Measurements from ENCODE around the gene HOXD10.

HOXD10 gene

DNA sequence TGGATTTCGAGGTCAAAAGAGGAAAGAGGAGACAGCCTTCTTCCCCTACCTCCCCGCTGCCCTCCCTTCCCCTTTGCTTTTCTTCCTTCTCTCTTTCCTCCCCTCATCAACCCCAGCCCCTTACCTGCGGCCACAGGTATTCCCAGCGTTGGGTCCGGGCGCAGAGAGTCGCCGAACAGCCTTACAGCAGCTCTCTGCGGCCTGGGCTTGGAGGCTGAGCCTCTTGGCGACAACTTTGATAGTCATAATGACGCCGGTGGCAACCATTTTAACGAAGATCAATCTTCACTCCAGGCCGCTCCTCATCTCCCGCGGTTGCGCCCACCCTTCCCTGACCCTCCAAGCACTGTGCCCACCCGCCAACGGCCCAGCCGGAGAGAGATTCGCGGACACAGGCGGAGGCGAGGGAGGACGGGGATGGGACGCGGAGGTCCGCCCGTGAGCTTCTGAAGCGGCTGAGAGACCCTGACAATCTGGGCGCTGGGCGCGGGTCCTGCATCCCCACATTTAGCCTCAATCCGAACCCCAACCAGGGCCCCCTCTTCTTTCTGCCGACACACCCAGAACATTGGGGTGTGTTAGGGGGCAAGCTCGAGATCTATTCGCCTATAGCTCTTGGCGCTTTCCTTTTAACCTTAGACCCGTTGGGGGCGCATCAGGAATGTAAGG, 31.3 kb upstream of the HOXD10 start:
- peaks cover 99% of the 10 kb centered on the region for H3K27me3 ChIP-seq (ENCODE audit: control insufficient read depth, insufficient read depth, low read length)
- H3K9ac ChIP-seq (ENCODE audit: low read depth, low read length) = no peak overlapping the region
- H3K4me1 ChIP-seq (ENCODE audit: control insufficient read depth, insufficient read depth, low read length) = peaks cover 14% of the 10 kb centered on the region
- peaks cover 7% of the 10 kb centered on the region for H3K9me3 ChIP-seq (replicated peaks; ENCODE audit: low read length)
- no peaks in the 10 kb centered on the region for H3K36me3 ChIP-seq (ENCODE audit: insufficient read depth, low read length)
- no peak overlapping the region for H3K4me3 ChIP-seq (ENCODE audit: low read length)
- H3K4me2 ChIP-seq (ENCODE audit: low read length) = peak overlapping the region; percentile 68

DNA sequence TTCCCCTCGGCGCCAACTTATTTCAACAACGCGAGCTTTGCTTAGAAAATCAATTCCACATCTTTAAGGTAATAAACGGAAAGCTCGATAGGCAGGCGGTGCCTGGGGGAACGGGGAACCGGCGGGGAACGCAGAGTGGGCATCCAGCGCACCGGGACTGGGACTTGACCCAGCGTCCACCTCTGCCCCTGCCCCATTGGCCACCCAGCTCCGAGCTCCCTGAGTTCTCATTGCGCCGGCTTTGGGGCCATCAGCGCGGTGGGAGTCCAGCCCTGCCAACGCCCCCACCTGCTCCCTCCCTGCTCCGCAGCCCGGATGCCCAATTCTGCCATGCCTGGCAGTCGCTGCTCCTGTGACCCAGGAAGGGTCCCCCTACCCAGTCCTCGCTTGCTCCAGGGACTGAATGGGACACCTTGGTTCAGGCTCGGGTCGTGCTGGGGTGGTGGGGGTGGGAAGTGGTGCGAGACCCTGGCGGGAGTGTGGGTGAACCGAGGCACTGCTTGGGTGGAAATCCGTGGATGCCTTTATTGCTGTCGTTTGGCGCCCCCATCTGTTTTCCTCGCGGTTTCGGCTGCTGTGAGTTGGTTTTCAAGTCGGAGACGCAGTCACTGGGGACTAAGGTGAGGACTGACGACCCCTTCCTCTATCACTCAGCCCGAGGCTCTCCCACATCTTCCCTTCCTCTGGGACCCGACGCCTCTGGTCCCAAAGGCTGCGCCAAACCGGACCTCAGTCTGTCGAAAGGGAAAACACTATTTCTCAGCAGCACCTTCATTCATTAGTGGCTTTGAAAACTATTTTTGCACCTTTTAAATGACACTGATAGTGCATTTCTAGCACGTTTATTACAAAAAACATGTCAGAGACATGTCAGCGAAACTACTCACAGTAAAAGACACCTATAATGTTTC, 30.5 kb upstream of the HOXD10 start:
- peaks cover 8% of the 10 kb centered on the region for H3K4me1 ChIP-seq (ENCODE audit: control insufficient read depth, insufficient read depth, low read length)
- peaks cover 99% of the 10 kb centered on the region for H3K27me3 ChIP-seq (ENCODE audit: control insufficient read depth, insufficient read depth, low read length)
- H3K36me3 ChIP-seq (ENCODE audit: insufficient read depth, low read length) = no peaks in the 10 kb centered on the region
- H3K4me2 ChIP-seq (ENCODE audit: low read length) = peak overlapping the region; percentile 68
- H3K9me3 ChIP-seq (replicated peaks; ENCODE audit: low read length) = peaks cover 3% of the 10 kb centered on the region
- no peak overlapping the region for H3K9ac ChIP-seq (ENCODE audit: low read depth, low read length)
- H3K4me3 ChIP-seq (ENCODE audit: low read length) = peak overlapping the region; percentile 9

DNA sequence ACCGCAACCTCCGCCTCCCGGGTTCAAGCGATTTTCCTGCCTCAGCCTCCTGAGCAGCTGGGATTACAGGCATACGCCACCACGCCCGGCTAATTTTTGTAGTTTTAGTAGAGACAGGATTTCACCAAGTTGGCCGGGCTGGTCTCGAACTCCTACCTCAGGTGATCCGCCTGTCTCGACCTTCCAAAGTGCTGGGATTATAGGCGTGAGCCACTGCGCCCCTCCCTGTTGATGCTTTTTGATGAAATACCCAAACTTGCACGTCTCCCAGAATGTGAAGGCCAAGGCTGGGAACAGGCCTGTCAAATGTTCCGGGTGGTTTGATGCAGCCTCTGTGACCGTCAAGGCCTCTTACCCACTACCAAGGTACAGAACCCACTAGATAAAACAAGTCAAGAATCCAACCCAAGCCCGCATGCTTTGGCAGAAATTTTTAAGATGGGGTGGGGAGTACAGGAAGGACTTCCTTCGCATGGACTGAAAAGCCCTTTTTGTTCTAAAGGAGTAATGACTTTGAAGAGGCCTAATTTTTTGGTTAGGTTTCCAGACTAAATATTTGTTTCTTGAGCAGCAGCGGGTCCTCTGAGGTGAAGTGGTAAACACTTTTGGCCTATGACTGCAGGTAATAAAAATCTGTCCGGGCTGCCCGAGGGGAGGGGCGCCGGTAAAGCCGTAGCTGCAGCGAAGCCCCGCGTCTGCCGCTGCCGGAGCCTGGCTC, 29.1 kb upstream of the HOXD10 start:
- H3K4me1 ChIP-seq (ENCODE audit: control insufficient read depth, insufficient read depth, low read length) = peaks cover 8% of the 10 kb centered on the region
- no peaks in the 10 kb centered on the region for H3K9me3 ChIP-seq (replicated peaks; ENCODE audit: low read length)

DNA sequence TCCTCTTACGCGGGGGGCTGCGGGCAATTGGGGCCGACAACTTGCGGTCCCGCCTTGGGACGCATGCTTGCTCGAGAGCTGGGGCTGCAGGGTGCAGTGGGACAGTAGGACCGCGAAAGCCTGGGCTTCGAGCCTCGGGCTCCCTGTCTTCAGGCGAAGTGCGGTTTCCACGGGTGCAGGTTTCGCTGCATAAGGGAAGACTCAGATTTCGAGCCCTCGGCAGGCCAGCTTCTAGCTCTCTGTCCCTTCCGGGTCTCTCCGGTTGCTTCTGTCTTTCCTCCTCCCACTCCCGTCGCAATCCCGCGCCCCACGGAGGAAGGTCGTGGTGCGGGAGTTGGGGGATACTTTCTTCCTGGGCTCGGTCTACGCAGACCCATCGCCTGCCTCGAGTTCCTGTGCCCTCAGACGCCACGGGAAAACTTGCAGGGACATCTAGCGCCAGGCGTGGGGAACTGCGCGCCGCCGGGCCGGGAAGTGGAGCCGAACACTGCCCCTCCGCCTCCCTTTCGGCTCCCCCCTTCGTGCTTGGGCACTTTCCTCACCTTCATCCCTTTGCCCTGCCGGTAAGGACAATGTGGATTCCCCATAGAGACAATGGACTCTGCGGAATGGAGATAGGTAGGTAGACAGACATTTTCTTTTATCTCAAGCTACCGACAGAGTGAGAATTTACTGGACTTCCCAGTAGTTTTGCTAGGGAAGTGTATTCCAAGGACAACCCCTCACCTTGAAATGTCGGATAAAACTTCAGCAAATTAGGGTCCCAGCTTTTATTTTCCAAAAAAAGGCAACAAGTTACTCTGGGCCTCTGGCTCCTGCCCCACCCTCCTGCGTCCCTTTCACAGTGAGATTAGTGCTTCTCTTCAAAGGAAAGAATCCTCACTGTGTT, 28.3 kb upstream of the HOXD10 start:
- no peaks in the 10 kb centered on the region for H3K36me3 ChIP-seq (ENCODE audit: insufficient read depth, low read length)
- no peak overlapping the region for H3K9ac ChIP-seq (ENCODE audit: low read depth, low read length)
- peak overlapping the region; percentile 57 for H3K4me3 ChIP-seq (ENCODE audit: low read length)
- H3K9me3 ChIP-seq (replicated peaks; ENCODE audit: low read length) = no peaks in the 10 kb centered on the region
- peaks cover 11% of the 10 kb centered on the region for H3K4me1 ChIP-seq (ENCODE audit: control insufficient read depth, insufficient read depth, low read length)
- H3K27me3 ChIP-seq (ENCODE audit: control insufficient read depth, insufficient read depth, low read length) = peaks cover 92% of the 10 kb centered on the region
- H3K4me2 ChIP-seq (ENCODE audit: low read length) = peak overlapping the region; percentile 77

More for the DNA sequence above, 29.1 kb upstream of the HOXD10 start:
- Histone ChIP-seq H3K4me3 (ENCODE audit: low read length) (no peak overlapping the region), H3K4me2 (ENCODE audit: low read length) (no peak overlapping the region), H3K27me3 (ENCODE audit: control insufficient read depth, insufficient read depth, low read length) (peaks cover 96% of the 10 kb centered on the region), H3K36me3 (ENCODE audit: insufficient read depth, low read length) (no peaks in the 10 kb centered on the region), H3K9ac (ENCODE audit: low read depth, low read length) (no peak overlapping the region)

DNA sequence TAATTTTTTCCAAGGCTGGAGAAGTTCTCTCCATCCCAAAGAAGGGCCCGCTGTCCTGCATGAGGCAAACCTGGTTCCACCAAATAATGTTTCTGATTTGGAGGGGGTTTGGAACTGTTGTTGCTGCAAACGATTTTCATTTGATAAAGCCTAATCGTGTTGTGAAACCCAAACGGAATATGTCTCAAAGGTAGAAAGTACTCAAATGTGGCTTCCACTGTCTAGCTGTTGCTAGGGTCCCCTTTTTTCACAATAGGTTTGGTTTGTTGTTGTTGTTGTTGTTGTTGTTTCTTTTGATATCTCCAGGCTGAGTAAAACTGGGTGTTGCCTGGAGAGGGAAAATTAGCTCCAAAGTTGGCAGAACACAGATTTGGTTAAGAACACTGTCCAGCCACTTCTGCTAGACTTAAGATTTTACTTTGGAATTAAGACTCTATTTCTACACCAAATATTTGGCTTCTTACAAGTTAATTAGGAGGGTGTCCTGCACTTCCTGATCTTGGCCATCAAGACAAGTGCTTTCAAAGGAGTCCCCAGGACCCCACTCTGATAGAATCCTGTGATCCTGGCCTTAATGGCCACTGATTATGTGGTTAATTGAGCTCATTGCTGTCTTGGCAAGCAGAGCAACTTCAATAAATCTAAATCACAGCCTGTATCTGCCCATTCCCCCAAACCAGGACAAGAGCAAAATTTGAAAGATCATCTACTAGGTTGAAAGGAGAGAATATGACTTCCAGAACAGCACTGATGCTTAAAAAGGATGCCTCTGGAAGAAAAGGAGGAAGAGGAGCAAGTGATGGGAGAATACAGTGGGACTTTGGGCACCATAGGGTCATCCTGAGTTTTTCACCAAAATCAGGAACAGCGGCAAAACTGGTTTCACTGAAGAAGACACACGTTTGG, 27.4 kb upstream of the HOXD10 start:
- Histone ChIP-seq H3K9me3 (replicated peaks; ENCODE audit: low read length) (no peaks in the 10 kb centered on the region), H3K4me2 (ENCODE audit: low read length) (no peak overlapping the region), H3K36me3 (ENCODE audit: insufficient read depth, low read length) (no peaks in the 10 kb centered on the region), H3K4me3 (ENCODE audit: low read length) (no peak overlapping the region), H3K27me3 (ENCODE audit: control insufficient read depth, insufficient read depth, low read length) (peaks cover 92% of the 10 kb centered on the region), H3K9ac (ENCODE audit: low read depth, low read length) (no peak overlapping the region), H3K4me1 (ENCODE audit: control insufficient read depth, insufficient read depth, low read length) (peaks cover 13% of the 10 kb centered on the region)

DNA sequence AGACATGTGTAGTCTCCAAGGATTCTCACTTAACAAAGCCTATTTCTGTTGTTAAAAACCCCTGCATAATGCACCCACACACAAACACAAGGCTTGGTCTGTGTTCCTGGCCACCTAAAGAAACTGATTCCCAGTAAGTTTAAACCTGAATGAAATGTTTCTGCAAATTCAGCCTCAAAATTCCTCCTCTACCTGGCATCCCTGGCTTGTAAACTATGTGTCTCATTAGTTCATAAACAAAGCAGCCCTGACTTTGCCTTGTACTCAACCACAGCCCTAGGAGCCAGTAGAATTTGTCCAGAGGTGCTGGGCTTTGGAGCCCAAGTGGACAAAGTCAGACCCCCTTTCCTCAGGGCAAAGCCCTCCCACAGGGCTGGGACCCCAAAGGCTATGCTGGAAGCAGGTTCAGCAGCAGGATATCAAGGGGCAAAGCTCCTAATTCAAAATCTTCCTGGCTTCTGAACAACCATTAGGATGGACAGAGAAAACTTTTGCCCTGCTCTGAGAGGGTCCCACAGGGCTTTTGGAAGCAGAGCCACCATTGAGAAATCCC, 26.7 kb upstream of the HOXD10 start:
- no peaks in the 10 kb centered on the region for H3K36me3 ChIP-seq (ENCODE audit: insufficient read depth, low read length)
- no peaks in the 10 kb centered on the region for H3K9me3 ChIP-seq (replicated peaks; ENCODE audit: low read length)
- no peak overlapping the region for H3K9ac ChIP-seq (ENCODE audit: low read depth, low read length)

DNA sequence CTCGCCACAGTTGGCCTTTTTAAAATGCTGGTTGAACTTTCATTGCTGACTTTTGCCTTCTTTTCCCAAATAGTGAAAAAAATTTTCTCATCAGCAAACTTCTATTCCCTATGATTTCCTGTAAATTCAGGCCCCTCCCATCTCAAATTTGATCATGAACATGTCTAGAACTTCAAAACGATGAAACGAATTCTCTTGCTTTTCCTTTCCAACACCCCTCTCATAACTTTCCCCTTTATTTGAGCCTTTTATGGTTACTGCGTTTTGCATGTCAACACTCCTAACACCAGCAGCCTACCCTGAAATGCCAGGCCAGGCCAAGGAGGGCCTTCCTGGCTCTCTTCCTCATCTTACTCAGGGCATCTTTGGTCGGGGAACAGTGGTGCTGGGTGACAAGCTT, 25.7 kb upstream of the HOXD10 start:
- Histone ChIP-seq H3K9me3 (replicated peaks; ENCODE audit: low read length) (no peaks in the 10 kb centered on the region), H3K4me3 (ENCODE audit: low read length) (no peak overlapping the region), H3K36me3 (ENCODE audit: insufficient read depth, low read length) (no peaks in the 10 kb centered on the region), H3K27me3 (ENCODE audit: control insufficient read depth, insufficient read depth, low read length) (peaks cover 92% of the 10 kb centered on the region), H3K4me2 (ENCODE audit: low read length) (no peak overlapping the region), H3K9ac (ENCODE audit: low read depth, low read length) (no peak overlapping the region), H3K4me1 (ENCODE audit: control insufficient read depth, insufficient read depth, low read length) (peaks cover 12% of the 10 kb centered on the region)

More for the DNA sequence above, 26.7 kb upstream of the HOXD10 start:
- H3K4me2 ChIP-seq (ENCODE audit: low read length) = no peak overlapping the region
- H3K4me3 ChIP-seq (ENCODE audit: low read length) = no peak overlapping the region
- H3K27me3 ChIP-seq (ENCODE audit: control insufficient read depth, insufficient read depth, low read length) = peaks cover 92% of the 10 kb centered on the region
- peaks cover 13% of the 10 kb centered on the region for H3K4me1 ChIP-seq (ENCODE audit: control insufficient read depth, insufficient read depth, low read length)

DNA sequence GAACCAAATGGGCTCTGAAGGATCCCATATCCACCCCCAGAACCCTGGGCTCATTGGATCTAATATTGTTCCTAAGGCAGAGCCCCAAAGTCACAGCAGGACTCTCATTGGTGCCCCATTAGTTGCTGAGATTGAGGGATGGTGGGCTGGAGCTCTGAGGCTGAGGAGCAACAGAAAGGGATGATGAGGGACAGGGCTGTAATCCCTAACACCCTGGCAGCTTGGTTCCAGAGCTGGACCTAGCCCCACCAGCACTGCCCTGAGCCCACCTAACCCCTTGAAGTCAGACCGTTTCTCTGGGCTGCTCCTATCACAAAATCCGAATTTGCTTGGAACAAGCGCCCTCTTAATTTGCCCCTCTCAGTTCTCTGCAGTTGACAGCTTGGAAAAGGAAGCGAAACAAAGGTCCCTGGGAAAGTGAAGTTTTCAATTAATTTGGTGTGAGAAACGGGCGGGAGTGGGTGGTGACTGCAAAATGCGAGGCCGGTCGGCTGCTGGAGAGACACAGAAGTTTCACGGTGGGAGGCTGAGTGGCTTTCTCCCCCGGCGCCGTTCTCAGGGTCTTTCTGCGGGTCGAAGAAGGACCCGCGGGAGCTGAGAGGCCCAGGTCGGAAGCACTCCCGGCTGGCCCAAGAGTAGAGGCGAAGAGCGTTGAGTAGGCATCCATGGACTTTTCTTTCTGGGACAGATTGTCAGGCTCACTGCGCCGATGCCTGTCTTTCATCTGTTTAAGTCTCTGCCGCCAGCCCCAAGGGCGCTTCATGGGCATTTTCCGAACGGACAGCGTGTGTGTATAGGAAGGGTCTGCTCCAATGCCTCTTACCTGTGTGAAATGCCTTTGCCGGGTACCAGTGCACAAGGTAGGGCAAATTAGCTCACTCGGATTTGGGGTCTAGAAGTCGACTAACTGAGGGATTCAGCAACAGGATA, 25.0 kb upstream of the HOXD10 start:
- H3K27me3 ChIP-seq (ENCODE audit: control insufficient read depth, insufficient read depth, low read length) = peaks cover 92% of the 10 kb centered on the region
- H3K4me1 ChIP-seq (ENCODE audit: control insufficient read depth, insufficient read depth, low read length) = peaks cover 8% of the 10 kb centered on the region
- H3K4me2 ChIP-seq (ENCODE audit: low read length) = no peak overlapping the region
- no peak overlapping the region for H3K4me3 ChIP-seq (ENCODE audit: low read length)
- H3K9me3 ChIP-seq (replicated peaks; ENCODE audit: low read length) = no peaks in the 10 kb centered on the region
- H3K36me3 ChIP-seq (ENCODE audit: insufficient read depth, low read length) = no peaks in the 10 kb centered on the region
- no peak overlapping the region for H3K9ac ChIP-seq (ENCODE audit: low read depth, low read length)

DNA sequence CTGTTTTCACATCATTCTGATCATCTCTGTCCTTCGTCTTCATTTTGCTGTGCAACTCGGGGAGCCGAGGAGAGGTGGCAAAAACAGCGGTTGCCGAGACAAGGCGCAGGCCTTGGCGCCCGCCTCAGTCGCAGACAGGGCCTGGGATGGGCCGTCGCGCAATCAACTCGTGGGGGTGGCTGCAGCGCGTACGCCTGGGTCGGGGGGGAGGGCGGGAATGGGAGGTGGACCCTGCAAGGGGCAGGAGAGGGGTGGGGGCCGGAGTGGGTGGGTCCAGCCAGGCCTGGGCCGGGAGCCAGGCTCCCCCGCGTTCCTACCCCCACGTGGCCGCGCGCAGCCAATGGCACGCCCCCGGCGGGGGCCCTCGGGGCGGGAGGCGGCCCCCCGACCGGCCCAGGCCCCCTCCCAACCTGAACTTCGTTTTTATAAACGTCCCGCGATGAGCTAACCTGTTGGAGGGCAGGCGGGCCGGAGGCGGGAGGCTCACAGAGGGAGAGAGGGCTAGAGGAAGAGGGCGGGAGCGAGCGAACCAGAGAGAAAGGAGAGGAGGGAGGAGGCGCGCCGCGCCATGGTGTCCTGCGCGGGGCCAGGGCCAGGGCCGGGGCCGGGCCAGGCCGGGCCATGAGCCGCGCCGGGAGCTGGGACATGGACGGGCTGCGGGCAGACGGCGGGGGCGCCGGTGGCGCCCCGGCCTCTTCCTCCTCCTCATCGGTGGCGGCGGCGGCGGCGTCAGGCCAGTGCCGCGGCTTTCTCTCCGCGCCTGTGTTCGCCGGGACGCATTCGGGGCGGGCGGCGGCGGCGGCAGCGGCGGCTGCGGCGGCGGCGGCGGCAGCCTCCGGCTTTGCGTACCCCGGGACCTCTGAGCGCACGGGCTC, 24.1 kb upstream of the HOXD10 start, which contains the start of gene HOXD13:
HOXD13 (plus strand) TSS at position 452 of the 875 bp plus-strand sequence; CDS start at position 622, 170 bp downstream.
- Histone ChIP-seq H3K9me3 (replicated peaks; ENCODE audit: low read length) (no peaks in the 10 kb centered on the region), H3K4me1 (ENCODE audit: control insufficient read depth, insufficient read depth, low read length) (peaks cover 14% of the 10 kb centered on the region), H3K27me3 (ENCODE audit: control insufficient read depth, insufficient read depth, low read length) (peaks cover 93% of the 10 kb centered on the region), H3K9ac (ENCODE audit: low read depth, low read length) (no peak within 1 kb of the TSS), H3K36me3 (ENCODE audit: insufficient read depth, low read length) (no peaks in the 10 kb centered on the region), H3K4me3 (ENCODE audit: low read length) (peak within 1 kb of the TSS; percentile 60), H3K4me2 (ENCODE audit: low read length) (peak within 1 kb of the TSS; percentile 78)

Measured in skeletal muscle satellite cell (primary cell).